GM12872 (cell line): ENCODE data around the gene PRR7.
A peak's percentile ranks its signal among the peaks of the same experiment; 100 is the strongest.

Experiments used
- TF ChIP-seq, protein P1 (sequence below): IDR thresholded peaks from 3 replicates; pipeline ENCODE4 v1.5.1; 2011; ENCODE audit warnings: low read depth, mild to moderate bottlenecking, low read length, moderate library complexity; ENCODE audit not compliant: insufficient read depth

The PRR7 gene

DNA sequence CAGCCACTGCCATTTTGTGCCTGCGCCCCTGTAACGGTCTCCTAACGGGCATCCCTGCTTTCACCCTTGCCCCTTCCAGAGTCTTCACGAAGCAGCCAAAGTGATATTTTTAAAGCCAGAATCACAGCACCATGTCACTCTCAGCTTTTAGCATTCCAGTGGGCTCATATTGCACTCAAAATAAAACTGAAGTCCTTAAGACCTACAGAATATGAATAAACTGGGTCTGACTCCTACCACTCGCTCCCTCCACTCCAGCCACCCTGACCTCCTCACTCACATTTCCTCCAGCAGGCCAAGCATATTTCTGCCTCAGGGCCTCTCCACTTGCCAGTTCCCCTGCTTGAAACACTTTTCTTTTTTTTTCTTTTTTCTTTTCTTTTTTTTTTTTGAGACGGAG lies 53.2 kb downstream of the PRR7 start:
- TF ChIP-seq, protein P1, sequence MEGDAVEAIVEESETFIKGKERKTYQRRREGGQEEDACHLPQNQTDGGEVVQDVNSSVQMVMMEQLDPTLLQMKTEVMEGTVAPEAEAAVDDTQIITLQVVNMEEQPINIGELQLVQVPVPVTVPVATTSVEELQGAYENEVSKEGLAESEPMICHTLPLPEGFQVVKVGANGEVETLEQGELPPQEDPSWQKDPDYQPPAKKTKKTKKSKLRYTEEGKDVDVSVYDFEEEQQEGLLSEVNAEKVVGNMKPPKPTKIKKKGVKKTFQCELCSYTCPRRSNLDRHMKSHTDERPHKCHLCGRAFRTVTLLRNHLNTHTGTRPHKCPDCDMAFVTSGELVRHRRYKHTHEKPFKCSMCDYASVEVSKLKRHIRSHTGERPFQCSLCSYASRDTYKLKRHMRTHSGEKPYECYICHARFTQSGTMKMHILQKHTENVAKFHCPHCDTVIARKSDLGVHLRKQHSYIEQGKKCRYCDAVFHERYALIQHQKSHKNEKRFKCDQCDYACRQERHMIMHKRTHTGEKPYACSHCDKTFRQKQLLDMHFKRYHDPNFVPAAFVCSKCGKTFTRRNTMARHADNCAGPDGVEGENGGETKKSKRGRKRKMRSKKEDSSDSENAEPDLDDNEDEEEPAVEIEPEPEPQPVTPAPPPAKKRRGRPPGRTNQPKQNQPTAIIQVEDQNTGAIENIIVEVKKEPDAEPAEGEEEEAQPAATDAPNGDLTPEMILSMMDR, result no peak

DNA sequence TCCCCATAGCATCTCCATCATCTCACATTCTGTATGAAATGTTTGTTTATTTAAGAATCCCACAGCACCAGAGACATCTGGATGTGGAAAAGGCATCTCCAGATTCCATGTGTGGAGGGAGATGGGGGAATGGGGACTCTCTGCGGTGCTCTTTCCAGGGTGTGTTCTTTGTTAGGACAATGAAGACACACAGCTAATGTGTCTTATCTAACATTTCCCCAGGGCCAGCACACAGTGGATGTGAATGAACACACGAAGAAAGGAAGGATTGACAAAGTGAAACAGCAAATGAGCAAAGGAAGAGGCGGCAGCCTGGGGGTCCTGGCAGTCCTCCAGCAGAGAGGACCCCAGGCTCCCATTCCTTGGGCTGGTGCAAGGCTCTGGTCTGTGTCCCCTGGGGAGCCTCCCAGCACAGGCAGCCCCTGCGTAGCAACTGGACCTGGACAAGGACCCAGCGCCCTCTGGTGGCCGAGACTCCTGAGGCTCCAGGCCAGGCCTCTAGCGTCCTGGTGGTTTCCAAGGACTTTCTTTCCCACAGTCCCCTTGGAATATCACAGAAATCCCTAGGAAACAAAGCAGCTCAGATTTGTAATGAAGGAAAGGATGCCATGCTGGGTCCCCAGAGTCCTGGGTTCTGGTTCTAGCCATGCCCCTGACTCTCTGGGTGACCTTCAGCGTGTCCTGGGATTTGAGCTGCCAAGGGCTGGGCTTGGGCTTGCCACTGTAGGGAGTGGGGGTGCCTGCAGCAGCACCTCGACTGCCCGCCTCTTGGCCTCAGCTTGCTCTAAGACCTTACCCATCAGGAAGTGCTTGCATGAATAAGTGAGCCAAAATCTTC lies 54.3 kb downstream of the PRR7 start:
- TF ChIP-seq, protein P1, result peak; percentile 99

DNA sequence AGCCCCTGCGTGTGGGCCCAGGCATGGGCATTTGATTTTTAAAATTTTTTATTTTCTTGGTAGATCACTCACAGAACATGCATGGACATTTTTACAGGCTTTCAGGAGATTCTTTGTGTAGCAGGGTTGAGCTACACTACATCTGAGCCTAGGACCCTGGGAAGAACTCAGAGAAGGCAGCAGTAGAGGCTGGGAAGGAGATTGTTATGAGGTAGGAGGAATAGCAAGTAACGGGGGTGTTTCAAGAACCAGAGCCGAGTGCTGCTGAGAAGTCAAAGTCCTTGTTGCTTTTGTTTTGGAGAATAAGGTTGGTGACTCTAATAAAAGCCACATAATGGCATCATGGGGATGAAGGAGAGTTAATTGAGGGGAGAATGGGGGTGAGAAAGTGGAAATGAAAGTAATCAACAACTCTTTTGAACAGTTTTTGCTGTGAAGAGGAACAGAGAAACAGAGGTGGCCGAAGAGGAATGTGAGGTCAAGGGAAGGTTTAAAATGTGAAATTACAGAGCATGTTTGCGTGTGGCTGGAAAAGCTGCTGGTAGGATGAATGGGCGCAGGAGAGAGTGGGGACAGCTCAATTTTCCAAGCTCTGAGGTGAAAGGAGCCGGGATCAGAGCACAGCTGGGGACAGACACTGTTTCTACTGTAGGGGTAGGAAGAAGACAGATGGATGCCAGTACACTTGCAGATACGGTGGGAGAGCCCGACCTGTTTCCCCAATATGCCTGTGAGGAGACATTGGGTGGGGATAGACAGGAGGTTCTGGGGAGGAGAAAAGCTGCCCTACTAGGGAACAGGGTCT lies 55.5 kb downstream of the PRR7 start:
- TF ChIP-seq, protein P1, result no peak

DNA sequence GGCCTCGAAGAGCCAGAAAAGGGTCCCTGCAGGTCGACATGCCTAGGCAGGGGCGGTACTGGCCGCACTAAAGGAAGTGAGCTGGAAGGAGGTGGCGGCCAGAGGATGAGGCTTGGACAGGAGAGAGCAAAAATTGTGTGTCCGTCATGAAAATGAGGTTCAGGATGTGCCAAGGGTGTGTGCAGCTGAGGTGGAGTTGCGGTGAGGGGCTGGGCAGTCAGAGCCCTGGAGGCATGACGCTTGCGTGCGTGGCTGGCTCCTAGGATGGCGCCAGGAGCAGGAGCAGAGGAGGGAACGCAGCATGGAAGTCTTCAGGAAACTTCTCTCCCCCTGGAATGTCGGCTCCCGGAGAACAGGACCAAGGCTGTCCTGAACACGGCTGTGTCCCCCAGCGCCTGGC lies 56.3 kb downstream of the PRR7 start:
- TF ChIP-seq, protein P1, result no peak

DNA sequence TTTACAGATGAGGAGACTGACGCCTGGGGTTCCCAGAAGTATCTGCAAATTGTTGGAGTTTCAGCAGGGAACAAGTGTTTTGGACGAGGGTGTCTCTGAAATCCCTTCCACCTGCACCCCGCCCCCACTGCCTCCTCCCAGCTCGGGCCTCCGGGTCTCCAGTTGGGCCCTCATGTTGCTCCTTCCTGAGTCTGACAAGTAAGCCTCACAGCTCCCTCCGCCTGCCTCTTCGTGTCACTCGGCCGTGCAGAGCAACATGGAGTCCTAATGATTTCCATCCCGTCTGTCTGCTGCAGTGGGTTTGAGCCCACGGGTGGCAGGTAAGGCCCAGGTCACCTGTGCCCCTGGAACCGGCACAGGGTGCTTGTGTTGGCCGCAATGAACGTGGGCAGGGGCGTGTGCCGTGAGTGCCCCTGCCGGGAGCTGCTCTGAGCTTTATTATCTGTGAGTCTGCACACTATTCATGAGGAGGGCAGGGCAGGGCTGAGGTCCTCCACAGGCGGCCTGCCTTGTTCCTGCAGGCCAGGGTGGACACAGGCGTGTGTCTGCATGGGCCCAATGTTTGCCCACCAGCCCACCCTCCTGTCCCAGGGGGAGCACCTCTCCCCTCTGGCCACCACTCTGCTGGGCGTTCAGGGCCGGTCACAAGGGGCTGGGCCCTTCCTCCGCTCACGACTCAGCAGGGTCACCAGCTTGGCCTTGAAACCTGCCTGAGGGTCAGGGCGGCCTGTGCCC lies 56.9 kb downstream of the PRR7 start:
- TF ChIP-seq, protein P1, result no peak

DNA sequence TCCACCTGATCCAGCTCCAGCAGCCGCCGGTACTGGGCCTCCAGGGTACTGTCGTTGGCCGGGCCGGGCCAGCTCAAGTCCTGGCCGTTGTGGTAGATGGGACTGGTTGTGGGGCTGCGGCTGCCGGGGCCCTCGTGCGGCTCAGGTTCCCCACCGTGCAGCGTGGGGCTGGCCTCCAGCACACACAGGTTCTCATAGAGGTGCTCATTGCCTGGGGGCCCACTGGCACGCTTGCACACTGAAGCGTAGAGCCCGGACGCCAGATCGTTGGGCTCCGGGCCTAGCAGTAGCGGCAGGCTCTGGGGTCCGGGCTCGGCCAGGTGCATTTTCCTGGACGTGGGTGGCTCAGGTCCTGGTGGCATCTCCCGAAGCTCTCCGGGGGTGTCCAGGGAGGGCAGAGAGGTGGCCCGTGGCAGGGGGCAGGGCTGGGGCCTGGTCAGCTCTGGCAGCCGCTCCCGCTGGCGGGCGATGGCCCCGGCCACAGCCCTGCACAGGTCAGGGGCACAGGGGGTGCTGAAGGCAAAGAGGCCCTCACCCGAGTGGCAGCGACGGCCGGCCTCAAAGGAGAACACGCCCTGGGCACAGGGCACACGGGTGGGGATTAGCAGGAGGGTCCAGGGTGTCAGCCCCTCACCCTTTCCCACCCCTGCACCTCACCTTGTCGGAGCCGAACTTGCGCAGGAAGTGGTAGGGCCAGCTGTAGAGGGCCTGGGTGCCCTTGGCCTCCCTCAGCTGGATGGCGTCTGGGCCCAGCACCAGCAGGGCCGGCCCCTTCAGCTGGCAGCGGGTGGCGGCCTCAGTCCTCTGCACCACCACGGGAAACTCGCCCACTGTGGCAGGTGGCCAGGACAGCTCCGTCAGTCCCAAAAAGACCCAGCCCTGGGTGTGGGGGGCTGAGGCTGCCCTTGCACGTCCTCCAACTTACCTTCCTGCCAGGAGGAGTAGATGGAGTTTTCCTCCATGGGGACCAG lies 57.8 kb downstream of the PRR7 start:
- TF ChIP-seq, protein P1, result no peak
